Measurements from ENCODE around the gene RGL2. TPM values are rescaled to one million over a fixed set of nuclear protein-coding genes. Genes with fewer than 3 reads are reported as not detected.

Gene RGL2
- total and polyA plus RNA-seq, 8 donors = 83.3 to 157 (median 137) TPM

- TF ChIP-seq, protein P1, sequence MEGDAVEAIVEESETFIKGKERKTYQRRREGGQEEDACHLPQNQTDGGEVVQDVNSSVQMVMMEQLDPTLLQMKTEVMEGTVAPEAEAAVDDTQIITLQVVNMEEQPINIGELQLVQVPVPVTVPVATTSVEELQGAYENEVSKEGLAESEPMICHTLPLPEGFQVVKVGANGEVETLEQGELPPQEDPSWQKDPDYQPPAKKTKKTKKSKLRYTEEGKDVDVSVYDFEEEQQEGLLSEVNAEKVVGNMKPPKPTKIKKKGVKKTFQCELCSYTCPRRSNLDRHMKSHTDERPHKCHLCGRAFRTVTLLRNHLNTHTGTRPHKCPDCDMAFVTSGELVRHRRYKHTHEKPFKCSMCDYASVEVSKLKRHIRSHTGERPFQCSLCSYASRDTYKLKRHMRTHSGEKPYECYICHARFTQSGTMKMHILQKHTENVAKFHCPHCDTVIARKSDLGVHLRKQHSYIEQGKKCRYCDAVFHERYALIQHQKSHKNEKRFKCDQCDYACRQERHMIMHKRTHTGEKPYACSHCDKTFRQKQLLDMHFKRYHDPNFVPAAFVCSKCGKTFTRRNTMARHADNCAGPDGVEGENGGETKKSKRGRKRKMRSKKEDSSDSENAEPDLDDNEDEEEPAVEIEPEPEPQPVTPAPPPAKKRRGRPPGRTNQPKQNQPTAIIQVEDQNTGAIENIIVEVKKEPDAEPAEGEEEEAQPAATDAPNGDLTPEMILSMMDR (IDR thresholded peaks at IDR 0.05) = no peak
- no peaks in the 10 kb centered on the region for H3K27me3 ChIP-seq
- H3K36me3 ChIP-seq = peaks cover 0 to 53% of the 10 kb centered on the region in 2 donors
- DNase-seq = no peak
- H3K4me3 ChIP-seq = peak overlapping the region; percentile 69 to 87
- H3K9me3 ChIP-seq = no peaks in the 10 kb centered on the region
- ATAC-seq = no peak
- intact Hi-C loops (cut with DNase I) = no loop called here
- H3K27ac ChIP-seq = peak overlapping the region in 1 of 2 donors; percentile 94
- H3K4me1 ChIP-seq = peaks cover 41 to 72% of the 10 kb centered on the region in 2 donors
Measured at GRCh38 chr6:33273129-33273923, 25.4 kb downstream of the RGL2 start.

DNA sequence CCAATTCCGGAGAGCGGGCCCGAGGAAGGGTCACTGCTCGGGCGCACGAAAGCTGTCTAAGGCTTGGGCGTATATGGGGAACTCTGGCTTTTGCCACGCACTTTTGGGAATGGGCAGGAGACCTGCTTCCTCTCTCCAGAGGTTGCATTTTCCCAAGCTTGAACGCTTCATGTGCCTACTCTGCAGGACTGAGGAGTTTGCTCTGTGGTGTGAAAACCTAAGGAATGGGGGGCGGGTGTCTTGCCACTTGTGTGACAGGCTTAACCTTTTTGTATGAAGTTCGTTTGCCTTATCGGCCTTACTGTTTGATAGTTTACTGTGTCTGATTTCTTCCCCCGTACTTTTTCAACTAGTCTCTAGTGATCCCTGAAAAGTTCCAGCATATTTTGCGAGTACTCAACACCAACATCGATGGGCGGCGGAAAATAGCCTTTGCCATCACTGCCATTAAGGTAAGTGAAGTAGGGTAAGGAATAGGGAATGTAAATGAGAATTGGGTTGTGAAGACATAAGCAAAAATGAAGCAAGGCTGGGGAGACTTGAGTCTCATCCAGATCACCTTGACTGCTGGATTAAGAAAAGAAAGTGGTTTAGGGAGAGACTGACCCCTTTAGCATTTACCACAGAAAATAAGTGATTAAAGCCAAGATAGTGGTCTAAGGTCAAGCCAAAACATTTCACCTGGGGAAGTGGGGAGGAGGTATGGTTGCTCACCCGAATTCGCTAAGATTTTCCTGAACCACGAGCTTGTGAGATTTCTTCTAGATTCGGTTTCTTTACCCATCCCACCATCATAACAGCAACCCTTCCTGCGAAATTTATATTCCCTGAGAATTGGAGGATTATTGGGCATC lies 26.2 kb downstream of the RGL2 start:
- peak overlapping the region; percentile 94 to 98 for H3K27ac ChIP-seq
- intact Hi-C loops (cut with DNase I) = no loop called here
- peaks cover 41 to 64% of the 10 kb centered on the region in 2 donors for H3K4me1 ChIP-seq
- no peak for DNase-seq
- peaks cover 0 to 56% of the 10 kb centered on the region in 2 donors for H3K36me3 ChIP-seq
- ATAC-seq = peak; percentile 5
- H3K27me3 ChIP-seq = no peaks in the 10 kb centered on the region
- H3K4me3 ChIP-seq = peak overlapping the region; percentile 69 to 87
- TF ChIP-seq, protein P1 (IDR thresholded peaks at IDR 0.05) = no peak
- no peaks in the 10 kb centered on the region for H3K9me3 ChIP-seq

DNA sequence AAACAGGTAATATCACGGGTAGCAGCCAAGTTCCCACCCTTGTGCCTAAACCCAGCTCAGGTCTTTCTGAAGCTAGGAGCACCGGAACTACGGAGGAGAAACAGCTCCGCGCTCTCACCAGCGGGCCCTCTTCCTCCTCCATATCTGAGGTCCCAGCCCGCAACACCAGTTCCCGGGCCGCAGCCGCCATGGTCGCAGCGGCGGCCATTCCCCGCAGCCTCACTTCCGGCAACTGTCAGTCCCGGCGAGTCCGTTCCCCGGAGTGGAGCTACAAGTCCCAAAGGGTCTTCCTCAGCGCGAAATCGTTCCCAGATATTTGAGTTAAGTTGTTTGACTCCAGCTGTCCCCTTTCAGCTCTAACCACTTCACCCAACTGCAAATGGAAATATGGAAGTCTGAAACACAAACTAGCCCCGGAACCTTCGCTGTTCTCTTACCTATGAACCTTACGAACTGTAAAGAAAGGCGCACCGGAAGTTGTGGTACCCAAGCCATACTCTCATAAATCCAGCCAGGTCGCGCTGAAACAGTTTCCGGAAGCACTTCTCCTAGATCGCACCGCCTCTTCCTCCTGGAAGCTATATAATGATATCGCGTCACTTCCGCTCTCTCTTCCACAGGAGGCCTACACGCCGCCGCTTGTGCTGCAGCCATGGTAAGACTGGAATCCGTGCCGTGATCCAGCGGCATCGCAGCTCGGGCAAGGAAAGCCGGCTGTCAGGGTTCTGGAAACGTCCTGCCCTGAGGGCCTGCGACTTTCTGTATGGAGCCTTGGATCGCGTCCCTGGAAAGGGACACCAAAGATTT lies 27.1 kb downstream of the RGL2 start, which contains the start of the genes RPS18 and VPS52:
Gene RPS18 (plus strand): TSS at position 608 of the 807 bp plus-strand sequence. CDS start 45 bp downstream, at position 653.
Gene VPS52 (minus strand): TSS at position 409 of the 807 bp plus-strand sequence. CDS start 201 bp downstream, at position 208.
- peak; percentile 92 for ATAC-seq
- Histone ChIP-seq H3K4me1 (peaks cover 41 to 57% of the 10 kb centered on the region in 2 donors), H3K4me3 (peak within 1 kb of the TSS; percentile 69 to 87)

GRCh38 chr6:33271117-33271467 lies 27.6 kb downstream of the RGL2 start:
- Histone ChIP-seq H3K36me3 (peaks cover 0 to 63% of the 10 kb centered on the region in 2 donors), H3K9me3 (no peaks in the 10 kb centered on the region), H3K27me3 (no peaks in the 10 kb centered on the region), H3K4me1 (peaks cover 36 to 52% of the 10 kb centered on the region in 2 donors), H3K4me3 (peak overlapping the region; percentile 69 to 87), H3K27ac (peak overlapping the region; percentile 94 to 98)
- TF ChIP-seq, protein P1 (IDR thresholded peaks at IDR 0.05) = no peak
- DNase-seq (no peak), ATAC-seq (peak; percentile 27)
- intact Hi-C loops (cut with DNase I) = no loop called here

More for the DNA sequence above, 27.1 kb downstream of the RGL2 start, which contains the start of the genes RPS18 and VPS52:
- peaks cover 0 to 63% of the 10 kb centered on the region in 2 donors for H3K36me3 ChIP-seq
- H3K27me3 ChIP-seq = no peaks in the 10 kb centered on the region
- DNase-seq = peak; percentile 91 to 98 (median 96)
- intact Hi-C loops (cut with DNase I) = no loop called here
- TF ChIP-seq, protein P1 (IDR thresholded peaks at IDR 0.05) = no peak
- no peaks in the 10 kb centered on the region for H3K9me3 ChIP-seq
- peak within 1 kb of the TSS; percentile 94 to 98 for H3K27ac ChIP-seq
